HG02798 (cell line): ENCODE results near the gene CGB1.
A peak's percentile ranks its signal among the peaks of the same experiment; 100 is the strongest.
"Not testable (repeated sequence)": the region's sequence is repeated elsewhere in the genome, so short reads cannot be mapped to it uniquely, and the experiment has no call there.

Source experiments
- ATAC-seq: cut with Tn5 transposase; IDR thresholded peaks from one replicate; pipeline ENCODE4 v1.9.1; 2021; ENCODE audit warnings: mild to moderate bottlenecking; ENCODE audit not compliant: unreplicated experiment, poor library complexity

CGB1 gene

DNA sequence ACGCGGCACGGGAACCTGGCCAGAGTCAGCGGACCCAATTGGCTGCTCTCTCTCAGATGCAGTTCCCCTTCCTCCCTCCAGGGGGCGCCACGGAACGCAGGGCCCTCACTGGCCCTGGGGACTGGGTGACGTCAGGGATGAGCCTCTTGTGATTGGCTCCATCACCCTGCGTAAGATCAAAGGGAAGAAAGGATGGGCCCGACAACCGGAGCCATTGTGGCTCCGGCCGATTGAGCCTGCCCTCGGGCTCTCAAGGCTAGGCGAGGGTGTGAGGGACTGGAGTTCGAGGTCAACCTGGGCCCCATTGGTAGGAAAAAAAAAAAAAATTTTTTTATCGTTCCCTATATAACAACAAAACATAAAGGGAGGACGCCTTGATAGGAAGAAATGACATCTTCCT lies at the start of gene CGB1:
CGB1 (minus strand) TSS at position 81 of the 400 bp plus-strand sequence. CDS start 184 bp downstream, outside the sequence.
- not testable (repeated sequence) for ATAC-seq

DNA sequence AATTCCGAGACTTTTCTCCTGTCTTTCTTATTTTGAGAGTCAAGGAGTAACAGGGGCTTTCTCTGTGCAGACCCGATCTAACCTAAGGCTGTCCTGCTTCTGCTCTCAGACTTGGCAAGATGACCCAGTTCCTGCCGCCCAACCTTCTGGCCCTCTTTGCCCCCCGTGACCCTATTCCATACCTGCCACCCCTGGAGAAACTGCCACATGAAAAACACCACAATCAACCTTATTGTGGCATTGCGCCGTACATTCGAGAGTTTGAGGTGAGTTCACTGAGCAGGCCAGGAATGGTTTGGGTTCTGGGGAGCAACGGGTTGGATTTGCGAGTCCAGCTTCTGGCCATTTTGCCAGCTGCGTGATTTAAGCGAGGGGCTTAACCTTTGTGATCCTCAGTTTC lies 49.6 kb upstream of the CGB1 start:
- ATAC-seq = no peak

DNA sequence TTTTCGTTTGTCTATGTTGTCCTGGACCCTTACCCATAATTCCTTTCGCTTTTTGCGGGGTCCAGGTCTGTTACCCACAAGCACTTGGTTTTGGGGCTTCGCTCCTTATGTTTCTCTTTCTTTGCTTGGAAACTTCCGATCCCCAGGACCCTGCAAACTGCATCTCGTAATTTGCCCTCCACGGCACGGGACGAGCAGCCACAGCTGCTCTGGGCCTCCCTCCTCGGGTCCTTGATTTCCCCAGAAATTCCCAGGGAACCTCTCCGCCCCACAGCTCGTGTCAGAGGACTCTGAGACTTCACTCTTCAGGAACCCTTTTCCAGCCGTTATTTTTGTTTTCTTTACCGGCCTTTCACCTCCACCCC lies 49.2 kb upstream of the CGB1 start:
- ATAC-seq = no peak

DNA sequence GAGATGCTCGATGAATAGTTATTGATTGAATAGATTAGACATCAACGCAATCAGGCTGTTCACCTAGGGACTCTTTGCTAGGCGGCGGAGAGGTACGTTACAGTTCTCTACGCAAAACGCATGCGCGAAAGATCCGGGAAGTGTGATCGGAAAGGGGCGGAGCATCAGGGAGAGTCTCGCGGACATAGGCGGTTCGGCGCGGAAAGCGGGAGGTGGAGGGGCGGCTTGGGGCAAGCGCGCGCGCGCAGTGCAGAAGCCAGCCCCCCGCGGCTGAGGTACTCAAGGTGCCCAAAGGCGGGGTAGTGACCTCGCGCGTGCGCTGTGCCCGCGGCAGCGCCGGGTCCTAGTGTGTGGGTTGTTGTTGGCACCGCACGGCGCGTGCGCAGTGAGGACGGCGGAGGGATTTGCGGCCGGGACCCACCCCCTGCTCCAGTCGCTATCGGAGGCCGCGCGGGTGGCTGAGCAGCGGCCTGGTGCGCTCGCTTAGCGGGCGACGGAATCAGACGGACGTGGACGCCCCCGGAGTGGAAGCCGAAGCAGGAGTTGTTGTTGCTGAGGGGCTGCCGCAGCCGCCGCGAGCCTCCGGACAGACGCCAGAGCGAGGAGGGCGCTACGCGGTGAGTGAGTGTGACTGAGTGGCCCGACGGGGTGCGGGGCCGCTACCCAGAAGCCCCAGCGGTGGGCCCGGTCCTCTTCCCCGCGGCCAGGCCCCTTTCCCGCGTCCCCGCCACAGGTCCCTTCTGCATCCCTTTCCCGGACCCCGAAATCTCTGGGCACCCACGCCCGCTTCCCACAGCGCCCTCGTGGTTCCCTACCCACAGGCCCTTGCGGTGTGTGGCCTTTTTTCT lies 48.5 kb upstream of the CGB1 start, which contains the start of gene SNRNP70:
SNRNP70 (plus strand) TSS at position 432 of the 848 bp plus-strand sequence. CDS start 964 bp downstream, outside the sequence.
- peak; percentile 96 for ATAC-seq

DNA sequence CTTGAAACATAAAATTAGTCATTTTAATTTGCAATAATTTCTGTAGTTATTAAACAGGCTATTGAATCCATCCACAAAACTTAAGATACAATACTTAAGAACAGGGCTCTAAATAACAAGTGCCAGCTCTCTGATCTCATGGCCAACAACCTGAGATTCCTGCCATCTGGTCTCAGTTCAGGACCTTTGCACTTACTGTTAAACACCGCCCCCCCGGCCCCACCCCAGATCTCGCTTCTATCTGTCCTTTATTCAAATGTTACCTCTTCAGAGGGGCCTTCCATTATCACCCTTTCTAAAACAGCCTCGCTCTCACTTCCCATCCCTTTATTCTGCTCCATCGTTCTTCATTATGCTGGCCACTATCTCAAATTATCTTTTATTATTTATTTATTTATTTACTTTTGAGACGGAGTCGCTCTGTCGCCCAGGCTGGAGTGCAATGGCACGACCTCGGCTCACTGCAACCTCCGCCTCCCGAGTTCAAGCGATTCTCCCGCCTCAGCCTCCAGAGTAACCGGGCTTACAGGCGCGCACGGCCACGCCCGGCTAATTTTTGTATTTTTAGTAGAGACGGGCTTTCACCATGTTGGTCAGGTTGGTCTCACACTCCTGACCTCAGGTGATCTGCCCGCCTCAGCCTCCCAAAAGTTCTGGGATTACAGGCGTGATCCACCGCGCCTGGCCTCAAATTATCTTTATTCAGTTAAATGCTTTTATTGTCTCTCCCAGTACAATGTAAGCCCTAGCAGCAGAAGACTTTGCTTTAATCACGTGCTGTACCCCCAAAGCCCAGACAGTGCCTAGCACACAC lies 47.7 kb upstream of the CGB1 start:
- no peak for ATAC-seq

DNA sequence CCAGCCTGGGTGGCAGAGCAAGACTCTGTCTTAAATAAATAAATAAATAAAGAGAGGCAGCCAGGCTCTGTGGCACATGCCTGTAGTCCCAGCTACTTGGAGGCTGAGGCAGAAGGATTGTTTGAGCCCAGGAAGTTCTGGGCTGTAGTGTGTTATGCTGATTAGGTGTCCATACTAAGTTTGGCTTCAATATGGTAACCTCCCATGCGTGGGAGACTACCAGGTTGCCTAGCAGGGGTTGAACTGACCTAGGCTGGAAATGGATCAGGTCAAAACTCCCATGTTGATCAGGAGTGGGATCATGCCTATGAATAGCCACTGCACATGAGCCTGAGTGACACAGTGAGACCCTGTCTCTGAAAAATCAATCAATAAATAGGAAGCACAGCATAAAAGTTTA lies 44.6 kb upstream of the CGB1 start:
- no peak for ATAC-seq

DNA sequence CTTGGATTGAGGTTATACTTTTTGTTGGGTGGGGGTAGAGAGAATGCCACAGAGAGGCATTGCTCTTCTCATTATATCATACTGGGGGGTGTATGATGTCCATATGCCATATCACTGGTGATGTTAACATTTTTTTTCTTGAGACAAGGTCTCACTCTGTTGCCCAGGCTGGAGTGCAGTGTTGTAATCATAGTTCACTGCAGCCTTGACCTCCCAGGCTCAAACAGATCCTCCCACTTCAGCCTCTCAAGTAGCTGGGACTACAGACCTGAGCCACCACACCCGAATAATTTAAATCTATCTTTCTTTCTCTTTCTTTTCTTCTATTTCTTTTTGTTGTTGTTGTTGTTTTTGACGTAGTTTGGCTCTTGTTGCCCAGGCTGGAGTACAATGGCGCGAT lies 43.7 kb upstream of the CGB1 start:
- ATAC-seq = no peak

DNA sequence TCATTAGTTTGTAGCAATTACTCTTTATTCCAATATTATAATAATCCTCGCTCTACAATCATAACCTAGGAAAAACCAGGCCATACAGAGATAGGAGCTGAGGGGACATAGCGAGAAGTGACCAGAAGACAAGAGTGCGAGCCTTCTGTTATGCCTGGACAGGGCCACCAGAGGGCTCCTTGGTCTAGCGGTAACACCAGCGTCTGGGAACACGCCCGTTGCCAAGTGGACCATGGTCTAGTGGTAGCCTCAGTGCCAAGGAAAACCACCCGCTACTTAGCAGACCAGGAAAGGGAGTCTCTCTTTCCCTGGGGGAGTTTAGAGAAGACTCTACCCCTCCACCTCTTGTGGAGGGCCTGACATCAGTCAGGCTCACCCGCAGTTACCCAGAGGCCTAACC lies 38.2 kb upstream of the CGB1 start:
- ATAC-seq = not testable (repeated sequence)

DNA sequence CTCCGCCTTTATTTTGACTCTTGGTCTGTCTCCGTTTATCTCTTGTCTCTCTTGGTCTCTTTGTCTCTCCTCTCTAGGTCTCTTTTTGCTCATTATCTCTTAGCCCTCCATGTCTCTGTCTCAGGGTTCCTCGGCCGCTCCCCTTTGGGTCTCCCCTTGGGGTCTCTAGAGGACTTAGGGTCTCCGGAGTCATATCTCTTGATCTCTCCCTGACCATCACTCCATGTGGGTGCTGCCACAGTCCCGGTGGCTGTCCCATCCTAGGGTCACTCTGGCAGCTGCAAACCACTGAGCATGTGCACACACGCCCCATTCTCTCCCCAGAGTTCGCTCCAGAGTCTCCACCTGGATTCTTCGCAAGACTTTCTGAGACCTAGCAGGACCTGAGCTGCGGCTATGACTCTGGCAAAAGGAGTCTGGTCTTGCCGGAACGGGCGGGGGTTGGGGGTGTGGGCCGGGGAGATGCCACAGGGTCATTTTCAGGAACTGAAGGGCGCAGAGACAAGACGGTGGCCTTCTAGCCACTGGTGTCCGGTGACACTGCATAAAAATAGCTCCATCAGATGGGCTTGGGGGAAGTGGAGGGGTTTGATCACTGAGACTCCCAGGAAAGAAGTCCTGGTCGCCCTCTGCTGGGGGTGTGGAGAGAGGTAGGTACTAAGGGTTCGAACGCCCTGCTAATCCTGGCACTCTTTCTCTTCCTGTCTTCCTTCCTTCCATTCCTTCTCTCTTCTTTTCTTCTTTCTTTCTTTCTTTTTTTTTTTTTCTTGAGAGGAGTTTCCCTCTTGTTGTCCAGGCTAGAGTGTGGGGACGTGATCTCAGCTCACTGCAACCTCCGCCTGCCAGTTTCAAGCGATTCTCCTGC lies 37.1 kb upstream of the CGB1 start:
- no peak for ATAC-seq

DNA sequence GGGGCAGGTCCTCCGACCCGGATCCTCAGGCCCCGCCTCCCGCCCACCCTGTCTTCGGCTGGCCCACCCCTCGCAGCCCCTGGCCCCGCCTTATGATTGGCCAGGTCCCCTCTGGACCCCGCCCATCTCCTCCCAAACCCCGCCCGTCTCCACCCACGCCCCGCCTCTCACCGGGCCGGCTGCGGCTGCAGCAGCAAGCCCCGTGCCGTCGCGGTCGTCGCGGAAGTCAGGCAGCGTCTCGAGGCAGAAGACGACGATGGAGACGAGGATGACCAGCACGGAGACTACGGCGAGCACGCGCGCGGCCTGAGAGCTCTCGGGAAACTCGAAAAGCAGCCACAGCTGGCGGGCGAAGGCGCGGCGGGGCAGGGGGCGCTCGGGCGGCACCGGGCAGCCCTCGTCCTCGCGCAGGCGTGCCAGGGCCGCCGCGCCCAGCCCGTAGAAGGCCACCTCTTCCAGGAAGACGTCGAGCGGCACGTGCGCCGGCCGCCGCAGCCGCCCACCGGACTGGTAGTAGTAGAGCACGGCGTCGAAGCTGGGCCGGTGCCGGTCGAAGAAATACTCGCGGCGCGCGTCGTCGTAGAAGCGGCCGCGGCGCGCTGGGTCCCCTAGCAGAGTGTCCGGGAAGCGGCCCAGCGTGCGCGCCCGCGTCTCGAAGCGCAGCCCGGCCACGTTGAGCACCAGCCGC lies 35.3 kb upstream of the CGB1 start:
- no peak for ATAC-seq

DNA sequence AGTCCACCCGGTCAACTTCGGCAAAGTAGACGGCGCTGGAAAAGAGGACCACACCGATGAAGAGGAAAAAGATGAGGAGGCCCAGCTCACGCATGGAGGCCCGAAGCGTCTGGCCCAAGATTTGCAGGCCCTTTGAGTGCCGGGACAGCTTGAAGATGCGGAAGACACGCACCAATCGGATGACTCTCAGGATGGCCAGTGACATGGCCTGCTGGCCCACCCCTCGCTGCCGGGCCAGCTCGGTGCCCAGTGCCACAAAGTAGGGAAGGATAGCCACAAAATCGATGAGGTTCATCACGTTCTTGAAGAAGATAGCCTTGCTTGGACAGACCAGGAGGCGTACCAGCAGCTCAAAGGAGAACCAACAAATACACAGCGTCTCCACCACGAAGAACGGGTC lies 33.7 kb upstream of the CGB1 start:
- no peak for ATAC-seq

DNA sequence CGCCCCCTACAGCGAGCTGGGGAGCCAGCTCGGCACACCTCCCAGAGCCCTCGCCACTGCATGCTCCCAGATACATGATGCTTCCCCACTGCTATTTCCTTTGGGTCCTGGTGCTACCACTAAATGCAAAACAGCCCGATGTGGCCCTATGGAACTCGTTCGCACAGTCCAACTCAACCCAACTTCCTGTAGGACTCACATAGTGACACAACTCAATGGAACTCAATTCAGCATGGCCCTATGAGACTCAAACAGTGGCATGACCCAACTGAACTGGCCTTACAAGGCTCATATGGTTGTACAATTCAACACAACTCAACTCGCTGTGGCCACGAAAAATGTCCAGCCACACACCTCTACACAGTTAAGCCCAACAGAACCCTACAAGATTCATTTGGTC lies 32.3 kb upstream of the CGB1 start:
- no peak for ATAC-seq

DNA sequence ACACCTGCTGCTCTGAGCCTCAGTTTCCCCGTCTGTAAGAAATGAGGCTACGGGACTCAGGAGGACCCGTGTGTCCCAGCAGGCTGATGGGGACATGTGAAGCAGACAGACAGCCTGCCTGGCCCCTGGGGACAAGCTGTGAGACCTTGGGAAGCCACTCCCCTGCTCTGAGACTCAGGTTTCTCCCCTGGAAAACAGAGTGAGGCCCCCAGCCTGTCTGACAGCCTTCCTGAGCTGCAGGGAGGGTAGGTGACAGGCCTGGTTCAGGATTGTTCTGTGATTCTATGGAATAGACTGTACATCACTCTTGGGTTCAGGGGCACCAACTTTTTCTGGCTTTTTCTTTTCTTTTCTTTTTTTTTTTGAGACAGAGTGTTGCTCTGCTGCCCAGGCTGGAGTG lies 30.9 kb upstream of the CGB1 start:
- ATAC-seq = no peak

DNA sequence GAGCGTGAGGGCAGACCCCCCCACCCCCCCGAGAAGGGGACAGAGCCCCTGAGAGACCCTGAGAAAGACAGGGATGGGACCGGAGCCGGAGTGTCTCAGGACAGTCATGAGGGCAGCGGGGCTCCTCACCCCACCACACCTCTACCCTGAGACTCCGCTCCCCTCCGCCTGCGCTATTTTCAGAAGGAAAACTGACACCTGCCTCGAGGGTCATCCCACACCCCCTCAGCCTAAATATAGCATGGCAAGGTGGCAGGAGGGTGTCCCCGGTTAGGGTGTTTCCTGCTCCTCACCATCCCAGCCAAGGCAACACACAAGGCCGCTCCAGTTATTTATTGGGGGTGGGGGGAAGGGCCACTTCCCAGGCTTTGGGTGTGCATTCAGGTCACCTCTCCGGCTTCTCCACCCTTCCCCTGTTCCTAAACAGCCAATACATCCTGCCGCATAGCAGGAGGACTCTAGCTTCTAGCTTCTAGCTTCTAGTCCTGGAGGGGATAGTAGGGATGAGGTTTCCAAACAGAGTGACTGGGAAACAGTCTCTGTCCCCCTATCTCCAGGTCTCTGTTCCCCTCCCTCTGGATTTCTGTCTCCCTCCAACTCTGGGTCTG lies 29.3 kb upstream of the CGB1 start:
- no peak for ATAC-seq

DNA sequence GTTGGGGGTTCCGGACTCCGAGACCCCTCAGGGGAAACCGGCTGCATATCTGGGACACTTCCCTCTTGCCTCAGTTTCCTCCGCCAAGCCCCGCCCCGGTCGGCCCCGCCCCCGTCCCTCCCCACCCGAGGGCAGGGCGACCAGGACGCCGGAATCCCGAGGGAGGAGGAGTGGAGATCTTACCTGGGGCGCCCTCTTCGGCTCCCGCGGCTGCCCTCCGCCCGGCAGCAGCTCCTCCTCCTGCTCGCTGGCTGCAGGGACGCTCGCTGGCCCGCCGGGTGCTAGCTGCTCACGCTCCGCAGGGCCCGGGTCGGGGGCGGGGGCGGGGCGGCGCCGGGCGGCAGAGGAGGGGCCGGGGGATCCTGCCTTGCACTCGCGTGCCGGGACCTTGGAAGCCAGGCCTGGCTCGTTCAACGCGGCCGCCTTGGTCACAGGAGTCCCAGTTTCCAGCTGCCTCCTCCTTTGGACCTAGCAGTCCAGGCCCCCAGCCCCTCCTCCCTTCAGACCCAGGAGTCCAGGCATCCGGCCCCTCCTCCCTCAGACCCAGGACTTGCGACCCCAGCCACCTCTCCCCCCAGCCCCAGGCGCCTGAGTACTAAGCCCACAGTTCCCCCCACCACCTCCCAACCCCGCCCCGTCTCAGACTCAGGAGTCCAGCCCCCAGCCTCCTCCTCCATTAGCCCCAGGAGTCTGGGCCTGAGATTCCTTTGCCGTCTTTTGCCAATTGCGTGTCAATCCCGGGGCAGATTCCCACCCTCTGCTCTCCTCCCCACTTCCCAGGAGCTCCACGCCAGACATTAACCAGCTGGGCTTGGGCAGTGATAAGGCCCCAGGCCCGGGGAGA lies 28.3 kb upstream of the CGB1 start, which contains the start of gene NTF4:
NTF4 (minus strand) TSS at position 51 of the 844 bp plus-strand sequence. CDS start 2,821 bp downstream, outside the sequence.
- ATAC-seq = no peak

DNA sequence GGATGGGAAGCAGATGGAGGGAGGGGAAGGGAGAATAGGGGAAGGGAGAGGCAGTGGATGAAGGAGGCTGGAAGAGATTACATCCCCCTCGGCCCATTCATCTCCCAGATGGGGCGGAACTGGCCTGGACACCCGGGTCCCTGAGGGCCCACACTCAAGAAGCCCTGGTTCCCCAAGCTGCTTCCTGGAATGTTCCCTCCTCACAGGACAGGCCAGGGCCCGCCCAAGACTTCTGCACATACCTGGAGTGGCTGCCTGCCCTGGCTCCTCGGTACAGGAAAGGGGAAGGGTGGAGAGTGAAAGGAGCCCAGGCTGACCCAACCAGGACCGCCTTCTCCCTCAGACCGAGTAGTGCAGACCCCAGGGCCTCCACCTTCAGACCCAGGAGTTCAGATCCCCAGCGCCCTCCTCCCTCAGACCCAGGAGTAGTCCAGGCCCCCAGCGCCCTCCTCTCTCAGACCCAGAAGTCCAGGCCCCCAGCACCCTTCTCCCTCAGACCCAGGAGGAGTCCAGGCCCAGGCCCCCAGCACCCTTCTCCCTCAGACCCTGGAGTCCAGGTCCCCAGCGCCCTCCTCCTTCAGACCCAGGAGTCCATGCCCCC lies 27.4 kb upstream of the CGB1 start:
- no peak for ATAC-seq

DNA sequence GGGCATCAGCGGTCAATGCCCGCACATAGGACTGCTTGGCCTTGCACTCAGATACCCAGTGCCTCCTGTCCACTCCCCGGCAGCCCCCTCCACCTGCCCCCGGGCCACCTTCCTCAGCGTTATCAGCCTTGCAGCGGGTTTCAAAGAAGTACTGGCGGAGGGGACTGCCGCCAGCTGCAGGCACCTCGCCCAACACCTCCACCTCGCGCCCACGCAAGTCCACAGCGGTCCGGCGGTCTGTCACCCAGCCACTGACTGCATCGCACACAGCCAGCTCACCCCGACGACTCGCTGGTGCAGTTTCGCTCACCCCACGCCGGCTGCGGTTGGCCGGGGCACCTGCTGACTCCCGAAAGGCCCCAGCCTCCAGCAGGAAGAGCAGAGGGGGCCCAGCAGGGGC lies 24.8 kb upstream of the CGB1 start:
- no peak for ATAC-seq

DNA sequence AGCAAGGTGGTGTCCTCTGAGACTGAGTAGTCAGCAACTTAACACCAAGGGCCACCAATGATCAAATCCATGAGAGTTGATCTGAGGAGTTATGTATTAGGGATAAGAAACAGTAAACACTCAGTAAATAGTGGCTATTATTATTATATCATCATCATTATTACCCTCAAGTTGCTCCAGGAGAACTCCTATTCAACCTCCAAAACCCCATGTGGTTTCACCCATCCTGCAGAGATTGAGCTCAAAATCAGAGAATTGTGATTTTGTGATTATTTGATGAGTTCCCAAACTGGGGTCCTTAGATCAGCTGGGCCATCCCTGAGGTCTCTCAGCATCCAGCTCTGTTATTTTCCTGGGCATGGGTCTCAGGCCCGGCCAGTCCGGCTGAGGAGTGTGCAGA lies 24.3 kb upstream of the CGB1 start:
- no peak for ATAC-seq
